GM23248 (cell line): Measurements from ENCODE around the gene TARBP1.

Source experiments
- EZH2 ChIP-seq: fragments of 200-600 bp; sonication (generic); IDR thresholded peaks from 2 replicates; pipeline ENCODE4 v1.6.1; 2018; ENCODE audit warnings: antibody characterized with exemption, mild to moderate bottlenecking; ENCODE audit not compliant: insufficient read depth, poor library complexity, severe bottlenecking
- EZH2phosphoT487 ChIP-seq: fragments of 200-600 bp; sonication (generic); IDR thresholded peaks from 2 replicates; pipeline ENCODE4 v1.6.1; 2018; ENCODE audit warnings: antibody characterized with exemption, moderate library complexity, mild to moderate bottlenecking, low read depth; ENCODE audit not compliant: insufficient read depth

DNA sequence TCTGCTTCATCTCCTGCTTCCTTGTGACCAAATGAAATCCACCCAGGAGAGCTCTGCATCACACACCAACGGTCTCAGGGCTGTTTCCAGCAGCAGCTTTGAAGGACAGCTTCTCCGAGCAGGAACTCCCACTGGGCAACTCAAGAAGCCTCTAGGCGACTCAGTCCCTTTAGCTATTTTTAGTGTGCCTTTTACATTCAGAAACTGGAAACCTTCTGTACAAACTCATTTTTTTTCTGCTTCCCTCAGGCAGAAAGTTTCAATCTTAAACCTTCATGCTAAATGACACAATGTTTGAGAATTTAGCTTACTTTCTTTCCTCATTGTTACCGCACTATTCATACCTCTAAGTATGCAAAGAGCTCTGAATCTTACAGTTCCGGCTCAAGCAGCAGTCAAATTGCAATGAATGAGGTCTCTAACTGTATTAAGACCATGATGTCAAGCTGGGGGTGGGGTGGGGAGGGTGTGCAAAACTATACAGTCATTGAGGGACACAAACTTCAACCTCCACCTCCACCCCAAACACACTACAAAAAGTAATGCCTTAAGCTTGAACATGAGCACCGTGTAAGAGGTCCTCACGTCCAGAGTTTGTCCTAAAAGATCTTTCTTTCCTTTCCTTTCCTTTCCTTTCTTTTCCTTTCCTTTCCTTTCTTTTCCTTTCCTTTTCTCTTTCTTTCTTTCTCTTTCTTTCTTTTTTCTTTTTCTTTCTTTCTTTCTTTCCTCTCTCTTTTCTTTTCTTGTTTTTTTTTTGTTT, 16.4 kb upstream of the TARBP1 start:
- TF ChIP-seq EZH2: no peak
- TF ChIP-seq EZH2phosphoT487: no peak
